ENCODE measurements around the gene KIAA1217. TPM values are rescaled to one million over a fixed set of nuclear protein-coding genes. Genes with fewer than 3 reads are reported as not detected.

KIAA1217 gene
- total RNA-seq, 4 donors from 2014 or later: 34.8 to 66.8 (median 52.9) TPM

DNA sequence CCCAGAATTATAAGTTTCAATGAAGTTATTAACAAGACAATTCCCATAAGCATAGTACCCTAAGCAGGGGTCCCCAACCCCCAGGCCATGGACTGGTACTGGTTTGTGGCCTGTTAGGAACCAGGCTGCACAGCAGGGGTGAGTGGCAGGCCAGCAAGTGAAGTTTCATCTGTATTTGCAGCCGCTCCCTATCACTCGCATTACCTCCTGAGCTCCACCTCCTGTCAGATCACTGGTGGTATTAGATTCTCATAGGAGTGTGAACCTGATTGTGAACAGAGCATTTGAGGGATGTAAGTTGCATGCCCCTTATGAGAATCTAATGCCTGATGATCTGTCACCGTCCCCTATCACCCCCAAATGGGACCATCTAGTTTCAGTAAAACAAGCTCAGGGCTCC lies 36.0 kb upstream of the KIAA1217 start:
- TF ChIP-seq, protein P1, sequence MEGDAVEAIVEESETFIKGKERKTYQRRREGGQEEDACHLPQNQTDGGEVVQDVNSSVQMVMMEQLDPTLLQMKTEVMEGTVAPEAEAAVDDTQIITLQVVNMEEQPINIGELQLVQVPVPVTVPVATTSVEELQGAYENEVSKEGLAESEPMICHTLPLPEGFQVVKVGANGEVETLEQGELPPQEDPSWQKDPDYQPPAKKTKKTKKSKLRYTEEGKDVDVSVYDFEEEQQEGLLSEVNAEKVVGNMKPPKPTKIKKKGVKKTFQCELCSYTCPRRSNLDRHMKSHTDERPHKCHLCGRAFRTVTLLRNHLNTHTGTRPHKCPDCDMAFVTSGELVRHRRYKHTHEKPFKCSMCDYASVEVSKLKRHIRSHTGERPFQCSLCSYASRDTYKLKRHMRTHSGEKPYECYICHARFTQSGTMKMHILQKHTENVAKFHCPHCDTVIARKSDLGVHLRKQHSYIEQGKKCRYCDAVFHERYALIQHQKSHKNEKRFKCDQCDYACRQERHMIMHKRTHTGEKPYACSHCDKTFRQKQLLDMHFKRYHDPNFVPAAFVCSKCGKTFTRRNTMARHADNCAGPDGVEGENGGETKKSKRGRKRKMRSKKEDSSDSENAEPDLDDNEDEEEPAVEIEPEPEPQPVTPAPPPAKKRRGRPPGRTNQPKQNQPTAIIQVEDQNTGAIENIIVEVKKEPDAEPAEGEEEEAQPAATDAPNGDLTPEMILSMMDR (IDR thresholded peaks at IDR 0.05): no peak
- TF ChIP-seq POLR2A (IDR thresholded peaks at IDR 0.05): no peak

DNA sequence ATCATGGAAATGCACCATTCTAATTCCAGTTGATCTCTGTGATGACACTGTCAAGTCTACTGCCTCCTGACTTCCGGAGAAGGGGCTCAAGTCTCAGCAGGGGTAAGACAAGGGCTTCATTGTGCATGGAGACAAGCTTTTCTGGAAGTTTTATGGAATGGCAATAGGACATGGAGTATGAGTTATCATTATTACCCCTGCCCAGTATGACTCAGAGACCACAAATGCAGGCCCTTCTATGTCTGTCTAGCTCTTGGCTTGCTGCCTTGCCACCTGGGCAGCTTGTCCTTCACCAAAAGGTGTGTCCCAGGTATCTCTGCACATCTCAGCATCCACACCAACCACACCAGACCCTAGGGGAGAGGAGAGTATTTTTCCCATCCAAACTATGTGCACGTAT lies 34.9 kb upstream of the KIAA1217 start:
- 79 to 81% methylated on average over 2 of the region's 2 CpGs for WGBS, 2 donors
- TF ChIP-seq, protein P1 (IDR thresholded peaks at IDR 0.05): no peak
- no peak for TF ChIP-seq POLR2A (IDR thresholded peaks at IDR 0.05)
- no peak overlapping the region for H3K4me3 ChIP-seq (ENCODE audit: low read depth, poor library complexity, severe bottlenecking)
- no peak for DNase-seq (ENCODE audit: low spot score in 2 of 2)
- intact Hi-C loops (cut with DNase I; ENCODE audit: low total_unique reads): no loop called here

More for the DNA sequence above, 36.0 kb upstream of the KIAA1217 start:
- no peak for DNase-seq (ENCODE audit: low spot score in 2 of 2)
- intact Hi-C loops (cut with DNase I; ENCODE audit: low total_unique reads): no loop called here
- H3K4me3 ChIP-seq (ENCODE audit: low read depth, poor library complexity, severe bottlenecking): no peak overlapping the region
- 96 to 100% methylated on average over 3 of the region's 3 CpGs for WGBS, 2 donors

DNA sequence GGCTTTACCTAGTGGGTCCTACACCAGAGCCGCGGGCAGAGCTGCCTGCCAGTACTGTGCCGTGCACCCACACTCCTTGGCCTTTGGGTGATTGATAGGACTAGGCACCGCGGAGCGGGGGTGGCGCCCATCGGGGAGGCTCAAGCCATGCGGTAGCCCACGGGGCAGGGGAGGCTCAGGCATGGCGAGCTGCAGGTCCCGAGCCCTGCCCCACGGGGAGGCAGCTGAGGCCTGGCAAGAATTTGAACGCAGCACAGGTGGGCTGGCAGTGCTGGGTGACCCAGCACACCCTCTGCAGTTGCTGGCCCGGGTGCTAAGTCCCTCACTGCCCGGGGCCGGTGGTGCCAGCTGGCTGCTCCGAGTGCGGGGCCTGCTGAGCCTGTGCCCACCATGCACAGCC lies 32.3 kb upstream of the KIAA1217 start:
- no peak overlapping the region for H3K4me3 ChIP-seq (ENCODE audit: low read depth, poor library complexity, severe bottlenecking)
- no peak for TF ChIP-seq POLR2A (IDR thresholded peaks at IDR 0.05)
- TF ChIP-seq, protein P1 (IDR thresholded peaks at IDR 0.05): no peak
- no peak for DNase-seq (ENCODE audit: low spot score in 2 of 2)
- intact Hi-C loops (cut with DNase I; ENCODE audit: low total_unique reads): no loop called here
- WGBS, 2 donors: 97% methylated on average over 13 to 18 of the region's 19 CpGs

DNA sequence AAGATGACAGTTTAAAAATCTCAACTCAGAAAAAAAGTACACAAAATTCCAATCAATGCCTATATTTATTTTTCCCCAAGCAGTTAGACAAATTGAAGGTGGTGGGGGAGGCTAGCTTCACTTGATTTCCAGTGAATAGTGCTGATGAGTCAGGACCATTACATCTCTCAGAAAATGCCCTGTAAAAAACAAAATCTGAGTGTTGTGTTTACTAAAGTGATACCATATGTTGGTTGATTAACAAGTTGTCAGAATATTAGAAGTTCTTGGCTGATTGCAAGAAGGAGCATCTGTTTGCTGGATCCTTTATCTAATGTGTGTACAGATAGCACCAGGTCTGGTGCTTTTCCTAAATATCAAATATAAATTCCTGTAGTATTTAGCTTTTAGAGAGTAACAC lies 31.3 kb upstream of the KIAA1217 start:
- TF ChIP-seq POLR2A (IDR thresholded peaks at IDR 0.05): no peak
- TF ChIP-seq, protein P1 (IDR thresholded peaks at IDR 0.05): no peak
- intact Hi-C loops (cut with DNase I; ENCODE audit: low total_unique reads): no loop called here
- no peak overlapping the region for H3K4me3 ChIP-seq (ENCODE audit: low read depth, poor library complexity, severe bottlenecking)
- no peak for DNase-seq (ENCODE audit: low spot score in 2 of 2)

DNA sequence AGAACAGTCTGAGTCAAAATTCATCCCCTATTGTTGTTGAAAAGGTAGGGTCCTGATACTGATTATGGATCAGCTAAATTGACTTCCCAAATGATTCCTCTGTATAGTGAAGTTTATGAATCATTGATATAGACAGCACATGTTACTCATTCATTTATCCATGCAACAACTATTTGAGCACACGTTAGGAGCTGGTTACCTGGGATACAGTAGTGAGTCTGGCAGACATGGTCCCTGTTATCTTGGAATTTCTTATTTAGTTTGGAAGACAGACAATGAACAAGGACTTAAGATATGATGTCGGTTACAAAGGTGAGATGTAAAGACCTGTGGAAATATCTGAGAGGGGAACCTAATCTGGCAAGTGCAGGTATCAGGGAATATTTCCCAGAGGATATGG lies 28.0 kb upstream of the KIAA1217 start:
- no peak overlapping the region for H3K4me3 ChIP-seq (ENCODE audit: low read depth, poor library complexity, severe bottlenecking)
- no peak for DNase-seq (ENCODE audit: low spot score in 2 of 2)
- intact Hi-C loops (cut with DNase I; ENCODE audit: low total_unique reads): no loop called here
- no peak for TF ChIP-seq POLR2A (IDR thresholded peaks at IDR 0.05)
- TF ChIP-seq, protein P1 (IDR thresholded peaks at IDR 0.05): no peak
- 77 to 79% methylated on average over 2 of the region's 2 CpGs for WGBS, 2 donors

DNA sequence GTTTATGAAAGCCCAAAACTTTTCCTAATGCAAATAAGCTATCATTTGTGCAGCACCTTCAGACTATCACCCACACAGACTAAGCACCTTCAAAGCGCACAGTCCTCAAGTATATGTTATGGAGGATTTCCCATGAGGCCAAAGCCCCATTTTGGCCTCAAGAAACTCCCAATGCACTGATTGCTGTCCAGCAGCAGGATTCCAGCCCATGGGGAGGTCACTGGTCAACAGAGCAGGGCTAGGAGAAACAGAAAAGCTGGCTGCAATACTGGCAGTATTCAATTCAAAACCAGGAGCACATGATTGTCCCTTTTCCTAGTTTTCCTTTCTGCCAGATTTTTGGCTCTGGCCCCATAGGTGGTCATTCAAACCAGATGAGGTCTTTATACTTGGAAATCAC lies 24.5 kb upstream of the KIAA1217 start:
- intact Hi-C loops (cut with DNase I; ENCODE audit: low total_unique reads): no loop called here
- no peak for DNase-seq (ENCODE audit: low spot score in 2 of 2)
- WGBS, 2 donors: 79 to 87% methylated on average over 1 of the region's 1 CpG
- TF ChIP-seq POLR2A (IDR thresholded peaks at IDR 0.05): no peak
- TF ChIP-seq, protein P1 (IDR thresholded peaks at IDR 0.05): no peak
- H3K4me3 ChIP-seq (ENCODE audit: low read depth, poor library complexity, severe bottlenecking): no peak overlapping the region

Data from lower leg skin (tissue), 4 donors.